ENCODE data around the gene PLCG2.

Gene PLCG2

GRCh38 chr16:81917375-81917774 lies 138.3 kb downstream of the PLCG2 start:
- TF ChIP-seq ARNTL (CRISPR knock-in tag; IDR thresholded peaks at IDR 0.05; ENCODE audit: borderline replicate concordance, low read depth): no peak
- ATAC-seq: no peak

- TF ChIP-seq PPARA (CRISPR knock-in tag; IDR thresholded peaks at IDR 0.05; ENCODE audit: borderline replicate concordance) (no peak), TOX (CRISPR knock-in tag; IDR thresholded peaks at IDR 0.05; ENCODE audit: borderline replicate concordance) (no peak)
- no peak for ATAC-seq
These were observed 139.8 kb downstream of the PLCG2 start for GRCh38 chr16:81918927-81919326.

DNA sequence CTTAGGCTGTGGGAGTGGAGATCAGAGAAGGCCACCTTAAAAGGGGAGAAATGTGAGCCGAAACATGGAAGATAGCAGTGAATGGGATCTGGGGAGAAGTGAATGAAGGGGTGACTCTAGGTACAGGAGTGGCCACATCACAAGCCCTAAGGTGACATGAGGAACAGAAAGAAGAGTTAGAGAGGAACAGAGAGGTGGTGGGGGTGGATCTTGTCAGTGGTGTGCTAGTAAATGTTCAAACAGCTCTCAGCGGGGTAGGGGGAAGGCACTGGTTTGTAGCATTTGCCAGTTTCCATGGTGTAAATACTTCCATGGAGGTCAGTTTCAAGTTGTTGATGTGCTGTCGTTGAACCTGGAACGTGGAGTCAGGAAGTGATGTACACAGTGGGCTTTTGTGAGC lies 141.4 kb downstream of the PLCG2 start:
- TF ChIP-seq PPARA (CRISPR knock-in tag; IDR thresholded peaks at IDR 0.05; ENCODE audit: borderline replicate concordance) (no peak), RARB (CRISPR knock-in tag; IDR thresholded peaks at IDR 0.05) (no peak), ZFP30 (CRISPR knock-in tag; IDR thresholded peaks at IDR 0.05) (no peak), BACH2 (CRISPR knock-in tag; IDR thresholded peaks at IDR 0.05; ENCODE audit: borderline replicate concordance) (no peak), ARNTL (CRISPR knock-in tag; IDR thresholded peaks at IDR 0.05; ENCODE audit: borderline replicate concordance, low read depth) (no peak), ESRRG (CRISPR knock-in tag; IDR thresholded peaks at IDR 0.05) (no peak), ZNF8 (CRISPR knock-in tag; IDR thresholded peaks at IDR 0.05) (no peak), ZFP3 (CRISPR knock-in tag; IDR thresholded peaks at IDR 0.05) (no peak), TOX (CRISPR knock-in tag; IDR thresholded peaks at IDR 0.05; ENCODE audit: borderline replicate concordance) (no peak), ZC3H10 (CRISPR knock-in tag; IDR thresholded peaks at IDR 0.05) (no peak)
- ATAC-seq: no peak

GRCh38 chr16:81921085-81921814 lies 142.2 kb downstream of the PLCG2 start:
- ATAC-seq: no peak
- no peak for TF ChIP-seq ISL1 (CRISPR knock-in tag; IDR thresholded peaks at IDR 0.05)
- TF ChIP-seq TCF4 (CRISPR knock-in tag; IDR thresholded peaks at IDR 0.05; ENCODE audit: borderline replicate concordance): no peak
- no peak for TF ChIP-seq SNAI2 (CRISPR knock-in tag; IDR thresholded peaks at IDR 0.05)
- no peak for TF ChIP-seq GLIS3 (CRISPR knock-in tag; IDR thresholded peaks at IDR 0.05)
- no peak for TF ChIP-seq RARB (CRISPR knock-in tag; IDR thresholded peaks at IDR 0.05)
- no peak for TF ChIP-seq CSDC2 (CRISPR knock-in tag; IDR thresholded peaks at IDR 0.05)
- no peak for TF ChIP-seq PPARA (CRISPR knock-in tag; IDR thresholded peaks at IDR 0.05; ENCODE audit: borderline replicate concordance)
- TF ChIP-seq, protein P1, sequence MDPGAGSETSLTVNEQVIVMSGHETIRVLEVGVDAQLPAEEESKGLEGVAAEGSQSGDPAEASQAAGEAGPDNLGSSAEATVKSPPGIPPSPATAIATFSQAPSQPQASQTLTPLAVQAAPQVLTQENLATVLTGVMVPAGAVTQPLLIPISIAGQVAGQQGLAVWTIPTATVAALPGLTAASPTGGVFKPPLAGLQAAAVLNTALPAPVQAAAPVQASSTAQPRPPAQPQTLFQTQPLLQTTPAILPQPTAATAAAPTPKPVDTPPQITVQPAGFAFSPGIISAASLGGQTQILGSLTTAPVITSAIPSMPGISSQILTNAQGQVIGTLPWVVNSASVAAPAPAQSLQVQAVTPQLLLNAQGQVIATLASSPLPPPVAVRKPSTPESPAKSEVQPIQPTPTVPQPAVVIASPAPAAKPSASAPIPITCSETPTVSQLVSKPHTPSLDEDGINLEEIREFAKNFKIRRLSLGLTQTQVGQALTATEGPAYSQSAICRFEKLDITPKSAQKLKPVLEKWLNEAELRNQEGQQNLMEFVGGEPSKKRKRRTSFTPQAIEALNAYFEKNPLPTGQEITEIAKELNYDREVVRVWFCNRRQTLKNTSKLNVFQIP (CRISPR knock-in tag; IDR thresholded peaks at IDR 0.05; ENCODE audit: borderline replicate concordance, low read depth): no peak
- TF ChIP-seq, protein P2, sequence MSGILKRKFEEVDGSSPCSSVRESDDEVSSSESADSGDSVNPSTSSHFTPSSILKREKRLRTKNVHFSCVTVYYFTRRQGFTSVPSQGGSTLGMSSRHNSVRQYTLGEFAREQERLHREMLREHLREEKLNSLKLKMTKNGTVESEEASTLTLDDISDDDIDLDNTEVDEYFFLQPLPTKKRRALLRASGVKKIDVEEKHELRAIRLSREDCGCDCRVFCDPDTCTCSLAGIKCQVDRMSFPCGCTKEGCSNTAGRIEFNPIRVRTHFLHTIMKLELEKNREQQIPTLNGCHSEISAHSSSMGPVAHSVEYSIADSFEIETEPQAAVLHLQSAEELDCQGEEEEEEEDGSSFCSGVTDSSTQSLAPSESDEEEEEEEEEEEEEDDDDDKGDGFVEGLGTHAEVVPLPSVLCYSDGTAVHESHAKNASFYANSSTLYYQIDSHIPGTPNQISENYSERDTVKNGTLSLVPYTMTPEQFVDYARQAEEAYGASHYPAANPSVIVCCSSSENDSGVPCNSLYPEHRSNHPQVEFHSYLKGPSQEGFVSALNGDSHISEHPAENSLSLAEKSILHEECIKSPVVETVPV (CRISPR knock-in tag; IDR thresholded peaks at IDR 0.05): no peak
- TF ChIP-seq ZFP30 (CRISPR knock-in tag; IDR thresholded peaks at IDR 0.05): no peak
- TF ChIP-seq ZNF8 (CRISPR knock-in tag; IDR thresholded peaks at IDR 0.05): no peak
- TF ChIP-seq ESRRG (CRISPR knock-in tag; IDR thresholded peaks at IDR 0.05): no peak
- TF ChIP-seq ZNF565 (CRISPR knock-in tag; conservative IDR thresholded peaks at IDR 0.05; ENCODE audit: low read depth): no peak
- no peak for TF ChIP-seq ZFP3 (CRISPR knock-in tag; IDR thresholded peaks at IDR 0.05)
- TF ChIP-seq PATZ1 (CRISPR knock-in tag; IDR thresholded peaks at IDR 0.05; ENCODE audit: borderline replicate concordance): no peak
- no peak for TF ChIP-seq BACH2 (CRISPR knock-in tag; IDR thresholded peaks at IDR 0.05; ENCODE audit: borderline replicate concordance)
- no peak for TF ChIP-seq ZNF70 (CRISPR knock-in tag; IDR thresholded peaks at IDR 0.05)
- no peak for TF ChIP-seq CREB5 (CRISPR knock-in tag; IDR thresholded peaks at IDR 0.05; ENCODE audit: low read depth)
